ENCODE measurements around the gene ROR2. TPM values are rescaled to one million over a fixed set of nuclear protein-coding genes. Genes with fewer than 3 reads are reported as not detected.
"Not testable (repeated sequence)": the region's sequence is repeated elsewhere in the genome, so short reads cannot be mapped to it uniquely, and the experiment has no call there.

The ROR2 gene
- total and polyA plus RNA-seq, 8 donors, result 3.0 to 21.4 (median 9.8) TPM

- no peak overlapping the region for H3K27ac ChIP-seq
- no peak overlapping the region for H3K4me3 ChIP-seq
- WGBS, 5 donors, result 83 to 89% (median 87%) methylated on average over 3 of the region's 3 CpGs
- no peaks in the 10 kb centered on the region for H3K36me3 ChIP-seq
- TF ChIP-seq CTCF (IDR thresholded peaks at IDR 0.05) (no peak), EP300 (IDR thresholded peaks at IDR 0.05) (no peak), POLR2AphosphoS5 (IDR thresholded peaks at IDR 0.05) (no peak), POLR2A (IDR thresholded peaks at IDR 0.05) (no peak)
- no peak for DNase-seq
- H3K4me1 ChIP-seq, result peaks cover 0 to 3% (median 0%) of the 10 kb centered on the region in 4 donors
- no peaks in the 10 kb centered on the region for H3K27me3 ChIP-seq
- intact Hi-C loops (cut with DNase I; ENCODE audit: low total_unique reads), result no loop called here
- no peaks in the 10 kb centered on the region for H3K9me3 ChIP-seq
These were observed 432.2 kb downstream of the ROR2 start for GRCh38 chr9:91517801-91518200.

- H3K27ac ChIP-seq; H3K27me3 ChIP-seq; H3K9me3 ChIP-seq; H3K4me1 ChIP-seq; DNase-seq; intact Hi-C loops (cut with DNase I; ENCODE audit: low total_unique reads); H3K36me3 ChIP-seq; H3K4me3 ChIP-seq: not testable (repeated sequence)
- 84 to 92% (median 90%) methylated on average over 4 of the region's 4 CpGs for WGBS, 5 donors
These were observed 432.7 kb downstream of the ROR2 start for GRCh38 chr9:91517332-91517731.

- no peak overlapping the region for H3K4me3 ChIP-seq
- TF ChIP-seq POLR2A (IDR thresholded peaks at IDR 0.05), result no peak
- no peak for TF ChIP-seq EP300 (IDR thresholded peaks at IDR 0.05)
- no peak for TF ChIP-seq POLR2AphosphoS5 (IDR thresholded peaks at IDR 0.05)
- TF ChIP-seq CTCF (IDR thresholded peaks at IDR 0.05), result no peak
- intact Hi-C loops (cut with DNase I; ENCODE audit: low total_unique reads), result no loop called here
- H3K27me3 ChIP-seq, result no peaks in the 10 kb centered on the region
- DNase-seq, result no peak
- H3K27ac ChIP-seq, result no peak overlapping the region
- no peaks in the 10 kb centered on the region for H3K36me3 ChIP-seq
- 85 to 95% (median 89%) methylated on average over 5 of the region's 5 CpGs for WGBS, 5 donors
- no peaks in the 10 kb centered on the region for H3K9me3 ChIP-seq
- peaks cover 0 to 3% (median 0%) of the 10 kb centered on the region in 4 donors for H3K4me1 ChIP-seq
These were observed 433.3 kb downstream of the ROR2 start for GRCh38 chr9:91516777-91517176.

- Histone ChIP-seq H3K27ac (no peak overlapping the region), H3K4me3 (no peak overlapping the region), H3K4me1 (peaks cover 0 to 3% (median 0%) of the 10 kb centered on the region in 4 donors), H3K27me3 (no peaks in the 10 kb centered on the region), H3K36me3 (no peaks in the 10 kb centered on the region), H3K9me3 (no peaks in the 10 kb centered on the region)
- intact Hi-C loops (cut with DNase I; ENCODE audit: low total_unique reads), result no loop called here
- WGBS, 5 donors, result 85 to 98% (median 96%) methylated on average over 4 of the region's 4 CpGs
- DNase-seq, result no peak
- TF ChIP-seq POLR2A (IDR thresholded peaks at IDR 0.05) (no peak), EP300 (IDR thresholded peaks at IDR 0.05) (no peak), POLR2AphosphoS5 (IDR thresholded peaks at IDR 0.05) (no peak), CTCF (IDR thresholded peaks at IDR 0.05) (no peak)
These were observed 433.9 kb downstream of the ROR2 start for GRCh38 chr9:91516081-91516480.

- DNase-seq, result peak; percentile 35 to 75
- Histone ChIP-seq H3K27ac (no peak overlapping the region), H3K36me3 (no peaks in the 10 kb centered on the region), H3K27me3 (no peaks in the 10 kb centered on the region), H3K4me3 (peak overlapping the region in 3 of 4 donors; percentile 3 to 21 (median 9)), H3K4me1 (peaks cover 0 to 3% (median 0%) of the 10 kb centered on the region in 4 donors), H3K9me3 (no peaks in the 10 kb centered on the region)
- no peak for TF ChIP-seq POLR2A (IDR thresholded peaks at IDR 0.05)
- no peak for TF ChIP-seq POLR2AphosphoS5 (IDR thresholded peaks at IDR 0.05)
- TF ChIP-seq EP300 (IDR thresholded peaks at IDR 0.05), result no peak
- TF ChIP-seq CTCF (IDR thresholded peaks at IDR 0.05), result no peak
- intact Hi-C loops (cut with DNase I; ENCODE audit: low total_unique reads), result no loop called here
- WGBS, 5 donors, result 26 to 42% (median 28%) methylated on average over 12 of the region's 12 CpGs
These were observed 434.8 kb downstream of the ROR2 start for GRCh38 chr9:91515074-91515687.
